Uterus (tissue), 4 donors: ENCODE data around the gene SOX30. TPM values are rescaled to one million over a fixed set of nuclear protein-coding genes. Genes with fewer than 3 reads are reported as not detected.

Experiments used
- DNase-seq, 2 donors: peaks; one replicate each; pipeline ENCODE4 v3.0.0-alpha.2; 2019 to 2020
- H3K27ac ChIP-seq, 2 donors: fragments of 200-600 bp; sonication (generic); 1 replicate in 1 of 2; 2 replicates in 1 of 2; pipeline ENCODE4 v1.5.1; 2016 to 2018
- H3K27me3 ChIP-seq, 2 donors: fragments of 200-600 bp; sonication (generic); one replicate each; pipeline ENCODE4 v1.5.1; 2018 to 2019; ENCODE audit warnings: control low read depth in 1 of 2
- H3K36me3 ChIP-seq, 2 donors: fragments of 200-600 bp; sonication (generic); one replicate each; pipeline ENCODE4 v1.5.1; 2019; ENCODE audit warnings: control low read depth in 1 of 2
- H3K4me1 ChIP-seq, 2 donors: fragments of 200-600 bp; sonication (generic); one replicate each; pipeline ENCODE4 v1.5.1; 2018 to 2019; ENCODE audit warnings: control low read depth in 1 of 2
- H3K4me3 ChIP-seq, 2 donors: fragments of 200-600 bp; sonication (generic); 1 replicate in 1 of 2; 2 replicates in 1 of 2; pipeline ENCODE4 v1.5.1; 2018 to 2019; ENCODE audit warnings: mild to moderate bottlenecking in 1 of 2
- H3K9me3 ChIP-seq, 2 donors: fragments of 200-600 bp; sonication (generic); one replicate each; pipeline ENCODE4 v1.5.1; 2019; ENCODE audit warnings: control low read depth in 1 of 2
- CTCF ChIP-seq, 4 experiments: fragments of 200-600 bp in 2 of 4; fragments of 450-650 bp in 2 of 4; sonication (generic) in 2 of 4; IDR thresholded peaks; one replicate each; pipeline ENCODE4 v1.5.1; 2016 to 2019; ENCODE audit warnings: antibody characterized with exemption in 4 of 4, mild to moderate bottlenecking in 2 of 4, moderate library complexity in 1 of 4
- POLR2A ChIP-seq, 2 donors: fragments of 450-650 bp; IDR thresholded peaks; one replicate each; pipeline ENCODE4 v1.6.1; 2016; ENCODE audit warnings: antibody characterized with exemption in 2 of 2, mild to moderate bottlenecking in 1 of 2, moderate library complexity in 1 of 2
- intact Hi-C: fragments of 100-400 bp; cut with DNase I; formaldehyde crosslinking; loops from one replicate; pipeline ENCODE4 v1.15.1; 2023; ENCODE audit warnings: low total_unique reads
- total RNA-seq, 4 donors: library from RNA; depleted of rRNA in 3 of 4; stranded (reverse); fragments of >200 nt in 3 of 4; gene quantifications; one replicate each; pipeline versions ENCODE4 v1.1.0 to v1.2.4, GENCODE V29; 2014 to 2023
- donor health status: DM: yes; HTN: yes; CAD: no.

The SOX30 gene
- total RNA-seq, 4 donors from 2014 or later = not detected

GRCh38 chr5:157612581-157612980 is 39.7 kb downstream of the SOX30 start:
- Histone ChIP-seq H3K4me1 (no peaks in the 10 kb centered on the region), H3K27me3 (no peaks in the 10 kb centered on the region), H3K27ac (no peak overlapping the region), H3K36me3 (no peaks in the 10 kb centered on the region), H3K4me3 (no peak overlapping the region), H3K9me3 (no peaks in the 10 kb centered on the region)
- intact Hi-C loops = no loop called here
- DNase-seq = no peak
- TF ChIP-seq POLR2A (IDR thresholded peaks at IDR 0.05) (no peak), CTCF (IDR thresholded peaks at IDR 0.05) (no peak)

DNA sequence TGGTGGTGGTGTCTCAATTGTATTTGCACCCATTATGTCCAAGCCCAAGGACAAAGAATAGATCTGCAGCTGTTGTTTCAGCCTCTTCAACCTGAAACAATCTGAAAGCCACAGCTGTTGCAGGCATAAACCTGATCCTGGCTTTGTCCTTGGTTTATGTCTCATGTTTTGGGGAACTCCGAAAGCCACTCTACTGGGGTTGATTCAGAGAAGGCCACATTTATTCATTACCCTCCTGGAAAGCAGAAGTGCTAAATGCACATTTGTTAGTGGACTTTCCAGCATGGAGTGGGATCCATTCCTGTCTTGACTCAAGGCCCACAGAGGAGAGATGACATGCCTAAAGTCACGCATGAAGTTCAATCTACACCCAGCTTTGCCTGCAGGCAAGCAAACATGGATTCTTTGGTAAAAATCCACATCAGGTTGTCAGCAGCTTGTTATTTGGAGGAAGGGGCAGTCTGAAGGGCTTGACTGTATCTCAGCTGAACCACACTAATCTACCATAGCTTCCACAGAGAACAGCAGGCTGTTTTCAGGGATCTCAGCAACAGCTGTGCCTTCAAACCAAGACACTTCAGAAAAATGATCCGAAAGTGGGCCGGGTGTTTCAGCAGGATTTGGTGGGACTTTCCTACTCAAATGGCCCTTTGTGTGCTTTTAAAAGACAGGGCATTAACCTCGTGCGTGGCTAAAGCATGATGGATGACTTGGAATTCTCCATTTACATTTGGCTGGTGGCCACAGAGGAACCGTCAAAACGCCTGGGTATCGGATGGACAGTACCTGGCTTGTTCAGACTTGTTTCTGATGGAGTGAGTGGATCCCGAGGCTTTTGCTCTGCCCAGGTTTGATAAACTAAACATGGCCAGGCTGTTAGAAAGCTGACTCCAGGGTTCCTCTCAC is 40.4 kb downstream of the SOX30 start:
- intact Hi-C loops = no loop called here
- no peak overlapping the region for H3K27ac ChIP-seq
- no peak overlapping the region for H3K4me3 ChIP-seq

GRCh38 chr5:157610990-157611389 is 41.2 kb downstream of the SOX30 start:
- intact Hi-C loops = no loop called here
- H3K4me3 ChIP-seq = no peak overlapping the region
- no peaks in the 10 kb centered on the region for H3K9me3 ChIP-seq
- no peak for TF ChIP-seq CTCF (IDR thresholded peaks at IDR 0.05)
- TF ChIP-seq POLR2A (IDR thresholded peaks at IDR 0.05) = no peak
- no peaks in the 10 kb centered on the region for H3K27me3 ChIP-seq
- H3K36me3 ChIP-seq = no peaks in the 10 kb centered on the region
- no peak for DNase-seq
- no peak overlapping the region for H3K27ac ChIP-seq
- no peaks in the 10 kb centered on the region for H3K4me1 ChIP-seq

More for the DNA sequence above, 40.4 kb downstream of the SOX30 start:
- no peak for DNase-seq
- Histone ChIP-seq H3K36me3 (no peaks in the 10 kb centered on the region), H3K4me1 (no peaks in the 10 kb centered on the region), H3K27me3 (no peaks in the 10 kb centered on the region), H3K9me3 (no peaks in the 10 kb centered on the region)
- no peak for TF ChIP-seq POLR2A (IDR thresholded peaks at IDR 0.05)
- no peak for TF ChIP-seq CTCF (IDR thresholded peaks at IDR 0.05)

DNA sequence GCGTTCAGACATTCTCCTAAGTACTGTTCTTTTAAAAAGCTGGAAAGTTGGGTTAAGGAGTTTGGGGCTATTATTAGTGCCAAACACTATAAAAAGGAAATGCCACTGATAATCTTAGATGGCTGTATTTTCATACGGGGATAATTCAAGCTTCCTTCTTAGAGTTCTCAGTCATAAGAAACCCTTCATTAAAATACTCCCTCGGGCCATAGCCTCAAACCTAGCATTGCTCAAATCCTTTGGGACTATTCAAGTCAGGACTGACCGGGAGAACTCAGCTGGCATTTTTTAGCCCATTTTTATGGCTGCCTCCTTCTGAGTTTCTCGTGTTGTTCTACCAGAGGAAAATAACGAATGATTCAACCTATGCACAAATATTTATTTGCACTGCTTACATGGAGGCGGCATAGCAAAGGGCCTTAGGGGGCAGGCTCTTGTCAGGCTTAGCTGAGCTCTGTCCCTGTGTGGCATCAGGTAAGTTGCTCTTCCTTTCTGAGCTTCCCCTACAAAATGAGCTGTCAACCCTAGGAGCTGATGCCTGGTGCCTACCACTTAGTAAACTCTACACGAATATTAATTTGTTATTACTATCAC is 43.2 kb downstream of the SOX30 start:
- intact Hi-C loops = no loop called here
- Histone ChIP-seq H3K9me3 (no peaks in the 10 kb centered on the region), H3K27me3 (no peaks in the 10 kb centered on the region), H3K27ac (peak overlapping the region in 1 of 2 donors; percentile 27), H3K4me3 (no peak overlapping the region), H3K36me3 (no peaks in the 10 kb centered on the region), H3K4me1 (no peaks in the 10 kb centered on the region)
- TF ChIP-seq POLR2A (IDR thresholded peaks at IDR 0.05) = no peak
- no peak for DNase-seq

DNA sequence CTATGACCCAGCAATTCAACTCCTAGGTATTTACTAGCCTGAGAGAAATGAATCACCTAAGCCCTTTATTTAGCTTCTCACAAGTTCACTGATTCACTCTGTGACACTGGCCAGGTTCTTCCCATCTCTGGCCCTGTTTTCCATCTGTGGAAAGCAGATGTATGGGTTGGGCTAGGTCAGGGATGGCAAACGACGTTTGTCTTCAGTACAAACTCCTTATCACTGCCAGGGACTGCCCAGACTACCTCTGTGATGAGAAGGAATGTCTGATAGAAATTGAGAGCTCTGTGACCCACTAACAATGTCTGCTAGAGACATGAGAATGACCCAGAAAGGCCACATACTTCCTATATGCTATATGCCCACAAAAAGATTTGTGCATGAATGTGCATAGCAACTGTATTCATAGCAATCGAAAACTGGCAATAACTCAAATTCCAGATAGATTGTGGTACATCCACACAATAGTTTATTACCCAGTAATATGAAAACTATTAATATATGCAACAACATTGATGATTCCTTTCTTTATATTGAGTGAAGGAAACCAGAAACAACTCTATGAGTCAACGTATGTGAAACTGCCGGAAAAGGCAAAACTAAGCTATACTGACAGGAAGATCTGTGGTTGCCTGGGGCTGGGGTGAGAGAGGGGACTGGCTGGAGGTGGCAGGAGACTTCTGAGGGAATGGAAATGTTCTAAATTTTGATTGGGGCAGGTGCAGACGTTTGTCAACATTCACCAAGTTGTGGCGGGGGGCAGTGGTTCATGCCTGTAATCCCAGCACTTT is 44.7 kb downstream of the SOX30 start:
- H3K9me3 ChIP-seq = no peaks in the 10 kb centered on the region
- intact Hi-C loops = no loop called here
- H3K27ac ChIP-seq = no peak overlapping the region
- no peaks in the 10 kb centered on the region for H3K27me3 ChIP-seq
- TF ChIP-seq POLR2A (IDR thresholded peaks at IDR 0.05) (no peak), CTCF (IDR thresholded peaks at IDR 0.05) (no peak)
- no peak overlapping the region for H3K4me3 ChIP-seq
- no peak for DNase-seq
- no peaks in the 10 kb centered on the region for H3K4me1 ChIP-seq
- no peaks in the 10 kb centered on the region for H3K36me3 ChIP-seq
